IPS-20b (cell line): Measurements from ENCODE around the gene FARS2.

Experiments used
- H3K27ac ChIP-seq: one replicate; pipeline ENCODE4 v1.5.1; 2013; ENCODE audit warnings: low read length
- H3K27me3 ChIP-seq: 2 replicates; pipeline ENCODE4 v1.6.1; 2013; ENCODE audit warnings: mild to moderate bottlenecking, low read length, inconsistent platforms; ENCODE audit not compliant: insufficient read depth
- H3K36me3 ChIP-seq: 2 replicates; pipeline ENCODE4 v1.6.1; 2013; ENCODE audit warnings: low read depth, mild to moderate bottlenecking, inconsistent platforms, low read length, moderate library complexity; ENCODE audit not compliant: insufficient read depth
- H3K4me1 ChIP-seq: 2 replicates; pipeline ENCODE4 v1.6.1; 2013; ENCODE audit warnings: mild to moderate bottlenecking, control low read depth, inconsistent platforms, low read length, moderate library complexity; ENCODE audit not compliant: insufficient read depth
- H3K4me3 ChIP-seq: 2 replicates; pipeline ENCODE4 v1.5.1; 2013; ENCODE audit warnings: mild to moderate bottlenecking, low read length, inconsistent platforms
- H3K9ac ChIP-seq: 2 replicates; pipeline ENCODE4 v1.6.1; 2013; ENCODE audit warnings: low read depth, mild to moderate bottlenecking, inconsistent platforms, low read length, moderate library complexity
- H3K9me3 ChIP-seq: 2 replicates; pipeline ENCODE4 v1.6.1; 2013; ENCODE audit warnings: mild to moderate bottlenecking, low read depth, low read length, inconsistent platforms; ENCODE audit not compliant: insufficient read depth

FARS2 gene

DNA sequence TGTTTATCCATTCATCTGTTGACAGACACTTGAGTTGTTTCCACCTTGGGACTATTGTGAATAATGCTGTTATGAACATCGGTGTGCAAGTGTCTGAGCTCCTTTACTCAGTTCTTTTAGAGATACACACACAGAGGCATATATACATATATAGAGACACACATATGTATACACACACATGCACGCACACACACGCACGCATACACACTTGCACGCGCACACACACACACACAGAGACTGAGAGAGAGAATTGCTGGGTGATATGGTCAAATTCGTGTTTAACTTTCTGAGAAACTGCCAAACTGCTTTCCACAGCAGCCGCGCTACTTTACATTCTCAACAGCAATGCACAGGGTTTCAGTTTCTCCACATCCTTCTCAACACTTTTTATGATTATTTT lies 273.3 kb downstream of the FARS2 start:
- Histone ChIP-seq H3K27ac (no peak overlapping the region), H3K36me3 (no peaks in the 10 kb centered on the region), H3K9ac (no peak overlapping the region), H3K9me3 (no peaks in the 10 kb centered on the region), H3K4me3 (no peak overlapping the region), H3K27me3 (no peaks in the 10 kb centered on the region), H3K4me1 (peaks cover 6% of the 10 kb centered on the region; the same call in 1 of the 2 replicates)

DNA sequence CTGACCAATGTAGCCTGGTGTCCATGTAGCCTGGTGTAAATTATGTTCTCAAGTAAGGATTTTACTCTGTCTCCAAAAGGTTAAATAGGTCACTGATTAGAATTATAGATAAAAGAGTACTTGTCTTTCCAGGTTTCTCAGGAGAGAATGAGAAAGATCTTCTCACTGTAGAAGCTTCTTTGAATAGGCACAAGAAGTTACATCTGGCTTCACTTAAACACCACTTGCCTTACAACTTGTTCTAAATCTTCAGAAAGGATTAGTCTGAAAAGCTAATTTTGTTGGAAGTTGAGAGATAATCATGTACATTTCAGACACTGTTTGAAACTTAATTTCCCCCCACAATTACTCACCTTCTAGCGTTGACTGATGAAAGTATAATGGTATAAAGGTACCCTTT lies 275.3 kb downstream of the FARS2 start:
- Histone ChIP-seq H3K4me3 (no peak overlapping the region), H3K27ac (no peak overlapping the region), H3K9me3 (no peaks in the 10 kb centered on the region), H3K9ac (no peak overlapping the region), H3K4me1 (no peaks in the 10 kb centered on the region), H3K36me3 (no peaks in the 10 kb centered on the region), H3K27me3 (no peaks in the 10 kb centered on the region)

DNA sequence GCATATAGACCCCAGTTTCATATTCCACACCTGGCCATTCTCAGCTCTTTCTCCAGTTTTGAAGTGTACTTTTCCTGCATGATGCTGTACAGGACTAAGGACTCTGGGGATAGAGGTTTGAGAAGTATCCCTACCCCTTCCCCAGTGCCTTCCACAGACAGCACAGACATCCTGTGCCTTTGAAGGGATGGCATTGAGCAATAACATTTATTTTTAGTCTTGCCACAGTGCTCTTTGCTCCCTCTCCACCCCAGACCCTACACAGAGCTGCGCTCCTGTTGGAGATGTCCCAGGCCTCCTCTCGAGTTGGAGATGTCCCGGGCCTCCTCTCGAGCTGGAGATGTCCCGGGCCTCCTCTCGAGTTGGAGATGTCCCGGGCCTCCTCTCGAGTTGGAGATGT lies 275.8 kb downstream of the FARS2 start:
- H3K27me3 ChIP-seq: no peaks in the 10 kb centered on the region
- no peaks in the 10 kb centered on the region for H3K4me1 ChIP-seq
- H3K4me3 ChIP-seq: no peak overlapping the region
- H3K36me3 ChIP-seq: no peaks in the 10 kb centered on the region
- H3K27ac ChIP-seq: no peak overlapping the region
- no peaks in the 10 kb centered on the region for H3K9me3 ChIP-seq
- no peak overlapping the region for H3K9ac ChIP-seq

DNA sequence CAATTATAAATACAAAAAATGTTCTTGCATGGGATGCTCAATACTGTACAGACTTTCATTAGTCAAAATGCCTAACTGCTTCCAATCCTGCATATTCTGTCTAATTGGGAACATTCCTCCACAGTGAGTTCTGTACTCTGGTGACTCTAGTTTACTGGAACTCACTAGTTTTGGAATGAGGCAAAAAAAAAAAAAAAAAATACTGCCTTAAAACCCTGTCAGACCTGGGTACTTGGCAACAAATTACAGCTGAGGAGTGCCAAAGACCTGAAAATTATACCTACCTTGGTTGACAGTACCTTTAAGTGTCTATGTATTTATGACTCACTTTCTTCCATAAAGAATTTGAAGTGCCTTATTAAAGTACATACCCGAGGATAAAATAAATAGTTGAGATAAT lies 276.7 kb downstream of the FARS2 start:
- no peak overlapping the region for H3K9ac ChIP-seq
- no peak overlapping the region for H3K4me3 ChIP-seq
- no peak overlapping the region for H3K27ac ChIP-seq

DNA sequence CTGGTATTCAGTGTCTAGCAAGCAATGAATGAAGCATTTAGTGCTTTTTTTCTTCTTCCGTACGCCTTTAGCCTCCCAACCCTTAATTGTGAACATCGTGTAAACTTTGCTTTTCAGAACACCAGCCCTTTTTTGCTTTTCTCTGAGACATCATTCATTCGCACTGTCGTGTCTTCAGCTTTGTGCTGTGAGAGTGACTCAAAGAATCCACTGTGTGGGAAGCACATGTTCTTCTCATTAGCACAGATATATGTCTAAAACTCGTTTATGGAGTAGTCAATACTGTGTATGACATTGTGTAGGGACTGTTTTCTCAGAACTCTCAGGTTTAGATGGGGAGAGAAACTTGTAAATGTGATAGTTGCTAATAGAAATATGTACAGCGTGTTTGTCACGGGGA lies 279.1 kb downstream of the FARS2 start:
- Histone ChIP-seq H3K4me3 (no peak overlapping the region), H3K36me3 (no peaks in the 10 kb centered on the region), H3K27me3 (no peaks in the 10 kb centered on the region), H3K27ac (no peak overlapping the region), H3K9ac (no peak overlapping the region), H3K4me1 (no peaks in the 10 kb centered on the region), H3K9me3 (no peaks in the 10 kb centered on the region)

More for the DNA sequence above, 276.7 kb downstream of the FARS2 start:
- Histone ChIP-seq H3K4me1 (no peaks in the 10 kb centered on the region), H3K36me3 (no peaks in the 10 kb centered on the region), H3K9me3 (no peaks in the 10 kb centered on the region), H3K27me3 (no peaks in the 10 kb centered on the region)

DNA sequence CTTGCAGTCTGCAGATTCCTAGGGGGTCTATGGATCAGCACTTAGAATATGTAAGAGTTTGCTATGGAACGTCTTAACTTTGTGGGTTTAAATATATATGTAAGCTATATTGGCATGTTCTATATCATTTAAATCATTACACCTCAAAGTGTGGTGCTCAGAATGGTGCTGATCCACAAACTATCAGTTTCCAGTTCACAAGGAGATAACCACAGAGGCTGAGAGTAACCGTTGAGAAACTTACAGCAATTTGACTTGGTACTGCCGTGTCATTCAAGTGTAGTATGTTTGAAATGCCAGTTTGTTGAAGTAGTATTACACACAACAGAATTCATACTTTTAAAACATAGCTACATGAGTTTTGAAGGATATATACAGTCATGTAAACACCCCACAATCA lies 279.7 kb downstream of the FARS2 start:
- no peaks in the 10 kb centered on the region for H3K4me1 ChIP-seq
- no peaks in the 10 kb centered on the region for H3K27me3 ChIP-seq
- no peak overlapping the region for H3K27ac ChIP-seq
- H3K9me3 ChIP-seq: no peaks in the 10 kb centered on the region
- H3K36me3 ChIP-seq: no peaks in the 10 kb centered on the region
- no peak overlapping the region for H3K4me3 ChIP-seq
- no peak overlapping the region for H3K9ac ChIP-seq

DNA sequence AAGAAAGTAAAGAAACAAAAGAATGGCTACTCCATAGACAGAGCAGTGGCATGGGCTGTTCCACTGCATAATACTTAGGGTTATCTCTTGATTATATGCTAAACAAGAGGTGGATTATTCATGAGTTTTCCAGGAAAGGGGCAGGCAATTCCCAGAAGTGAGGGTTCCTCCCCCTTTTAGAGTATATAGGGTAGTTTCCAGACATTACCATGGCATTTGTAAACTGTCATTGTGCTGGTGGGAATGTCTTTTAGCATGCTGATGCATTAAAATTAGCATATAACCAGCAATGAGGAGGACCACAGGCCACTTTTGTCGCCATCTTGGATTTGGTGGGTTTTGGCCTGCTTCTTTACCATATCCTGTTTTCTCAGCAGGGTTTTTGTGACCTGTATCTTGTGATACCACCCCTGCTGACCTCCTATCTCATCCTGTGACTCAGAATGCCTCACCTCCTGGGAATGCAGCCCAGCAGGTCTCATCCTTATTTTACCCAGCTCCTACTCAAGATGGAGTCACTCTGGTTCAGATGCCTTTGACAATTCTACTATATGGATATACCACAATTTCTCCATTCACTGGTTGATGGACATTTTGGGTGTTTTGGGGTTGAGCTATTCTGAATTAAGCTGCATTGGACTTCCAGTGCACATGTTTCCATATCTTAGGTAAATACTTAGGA lies 280.6 kb downstream of the FARS2 start:
- Histone ChIP-seq H3K9ac (no peak overlapping the region), H3K9me3 (no peaks in the 10 kb centered on the region), H3K36me3 (no peaks in the 10 kb centered on the region), H3K27me3 (no peaks in the 10 kb centered on the region), H3K4me3 (no peak overlapping the region), H3K27ac (no peak overlapping the region), H3K4me1 (no peaks in the 10 kb centered on the region)

DNA sequence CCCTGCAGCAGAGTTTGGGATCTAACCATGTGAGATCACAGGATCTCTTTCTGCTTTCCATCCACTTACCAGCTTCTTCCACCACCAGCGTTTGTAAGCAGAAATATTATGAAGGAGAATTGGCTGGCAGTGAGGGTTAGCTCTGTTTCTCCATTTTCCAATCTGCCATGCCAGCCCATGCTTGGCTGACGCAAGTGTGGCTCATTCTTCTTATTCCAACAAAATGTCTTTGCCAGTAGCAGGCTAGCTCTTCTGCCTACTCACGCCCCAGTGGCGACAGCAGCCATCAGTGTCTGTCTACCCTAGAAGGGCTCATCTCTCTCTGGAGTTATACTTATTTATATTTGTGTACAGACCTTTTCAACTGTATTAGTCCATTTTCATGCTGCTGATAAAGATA lies 286.2 kb downstream of the FARS2 start:
- no peaks in the 10 kb centered on the region for H3K36me3 ChIP-seq
- H3K4me1 ChIP-seq: no peaks in the 10 kb centered on the region
- H3K27me3 ChIP-seq: no peaks in the 10 kb centered on the region
- H3K4me3 ChIP-seq: no peak overlapping the region
- no peak overlapping the region for H3K9ac ChIP-seq
- peaks cover 12% of the 10 kb centered on the region for H3K9me3 ChIP-seq
- H3K27ac ChIP-seq: no peak overlapping the region

DNA sequence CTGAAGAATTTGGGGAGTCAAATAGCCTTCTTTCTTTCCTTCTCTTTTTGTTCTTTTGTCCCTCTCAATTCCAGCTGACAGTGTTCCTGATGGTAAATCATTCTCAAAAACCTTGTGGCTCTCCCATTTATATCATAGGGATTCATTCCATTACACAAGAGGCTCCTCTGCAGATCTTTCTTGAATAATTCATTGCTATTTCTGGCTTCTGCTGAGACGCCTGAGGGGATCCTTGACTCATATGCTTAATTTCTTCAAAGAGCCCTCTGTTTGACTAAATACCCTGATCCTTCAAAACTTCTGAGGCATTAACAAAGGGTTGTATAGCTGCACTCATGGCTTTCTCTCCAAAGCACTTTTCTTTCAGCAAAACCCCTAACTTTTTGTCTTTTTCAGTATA lies 289.3 kb downstream of the FARS2 start:
- Histone ChIP-seq H3K9ac (no peak overlapping the region), H3K4me3 (no peak overlapping the region), H3K4me1 (no peaks in the 10 kb centered on the region; the same call in 1 of the 2 replicates), H3K27me3 (no peaks in the 10 kb centered on the region), H3K27ac (no peak overlapping the region), H3K36me3 (no peaks in the 10 kb centered on the region), H3K9me3 (peaks cover 12% of the 10 kb centered on the region)

DNA sequence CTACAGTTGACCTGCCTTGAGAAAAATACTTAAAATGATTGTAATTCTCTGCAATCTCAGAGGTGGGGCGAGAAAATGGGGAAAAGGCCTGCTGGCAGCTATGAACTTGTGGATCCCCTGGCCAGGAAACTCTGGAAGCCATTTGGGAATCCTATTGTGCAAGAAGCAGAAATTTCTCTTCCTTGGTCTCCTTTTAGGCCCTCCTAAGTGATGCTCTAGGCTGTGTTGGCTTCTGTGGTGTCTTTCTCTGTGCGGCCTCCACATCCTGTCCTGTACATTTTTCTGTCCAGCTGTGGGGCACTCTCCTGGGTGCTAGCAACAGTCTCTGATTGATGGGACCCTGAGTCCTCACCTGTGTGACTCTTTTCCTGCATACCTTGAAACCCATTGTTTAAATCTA lies 290.9 kb downstream of the FARS2 start:
- no peak overlapping the region for H3K9ac ChIP-seq
- H3K36me3 ChIP-seq: no peaks in the 10 kb centered on the region
- no peak overlapping the region for H3K27ac ChIP-seq
- H3K9me3 ChIP-seq: peaks cover 12% of the 10 kb centered on the region
- no peaks in the 10 kb centered on the region; the same call in 1 of the 2 replicates for H3K4me1 ChIP-seq
- no peaks in the 10 kb centered on the region for H3K27me3 ChIP-seq
- H3K4me3 ChIP-seq: no peak overlapping the region

DNA sequence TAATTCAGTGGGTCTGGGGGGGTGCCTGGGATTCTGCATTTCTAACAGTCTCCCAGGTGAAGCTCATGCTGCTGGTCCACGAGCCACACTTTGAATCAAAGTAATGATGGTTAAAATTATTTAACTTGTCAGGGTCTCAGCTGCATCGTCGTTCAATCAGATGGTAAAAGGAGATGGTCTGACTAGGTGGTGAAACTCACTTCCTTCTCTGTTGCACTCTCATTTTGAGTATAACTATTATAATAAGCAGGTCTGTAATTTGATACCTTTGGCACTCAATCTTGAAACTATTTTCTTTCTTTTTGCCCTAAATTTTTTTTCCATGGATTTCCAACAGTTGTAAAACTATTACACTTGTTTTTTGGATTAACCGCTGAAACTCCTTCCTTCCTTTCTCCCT lies 292.5 kb downstream of the FARS2 start:
- no peak overlapping the region for H3K9ac ChIP-seq
- peaks cover 12% of the 10 kb centered on the region for H3K9me3 ChIP-seq
- H3K27ac ChIP-seq: no peak overlapping the region
- H3K27me3 ChIP-seq: no peaks in the 10 kb centered on the region
- no peaks in the 10 kb centered on the region for H3K36me3 ChIP-seq
- no peaks in the 10 kb centered on the region; the same call in 1 of the 2 replicates for H3K4me1 ChIP-seq
- no peak overlapping the region for H3K4me3 ChIP-seq

DNA sequence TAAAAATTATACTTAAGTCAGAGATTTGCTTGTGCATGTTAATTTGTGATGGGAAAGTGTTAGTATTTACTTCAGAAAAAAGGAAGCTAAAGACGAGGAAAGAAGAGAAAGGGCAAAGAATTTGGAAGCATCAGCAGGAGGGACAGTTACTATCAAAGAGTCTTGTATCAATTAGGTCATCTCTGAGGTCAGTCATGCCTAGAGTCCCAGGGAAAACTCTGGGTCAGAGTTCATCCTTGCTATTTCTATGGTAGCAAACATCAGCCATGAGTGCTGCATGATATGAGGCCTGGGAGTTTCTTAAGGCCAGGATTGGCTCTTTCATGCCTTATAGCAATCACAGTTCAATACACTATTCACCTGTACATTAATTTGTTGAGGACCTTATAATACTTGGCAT lies 292.9 kb downstream of the FARS2 start:
- Histone ChIP-seq H3K4me3 (no peak overlapping the region), H3K27me3 (no peaks in the 10 kb centered on the region), H3K4me1 (no peaks in the 10 kb centered on the region; the same call in 1 of the 2 replicates), H3K9ac (no peak overlapping the region), H3K9me3 (peaks cover 12% of the 10 kb centered on the region), H3K27ac (no peak overlapping the region), H3K36me3 (no peaks in the 10 kb centered on the region)
